IMR-90 (cell line): ENCODE data around the gene RTN1. TPM values are rescaled to one million over a fixed set of nuclear protein-coding genes. Genes with fewer than 3 reads are reported as not detected.

Experiments used
- ATAC-seq: fragments of 200-7000 bp; cut with Tn5 transposase; 2 replicates; pipeline ENCODE4 v1.9.1; 2020; ENCODE audit warnings: low read depth, mild to moderate bottlenecking, moderate library complexity
- BruUV-seq: library from RNA; stranded (reverse); fragments of 400-500 nt; replicated peaks from 2 replicates; lab custom pipeline; 2021; lab: Mats Ljungman, UMichigan
- CTCF ChIA-PET: fragments of 300-600 bp; formaldehyde crosslinking; extraction: SDS; loops from one replicate; lab custom pipeline; 2021; ENCODE audit warnings: antibody characterized with exemption; lab: Yijun Ruan, JAX
- POLR2A ChIA-PET: fragments of 300-600 bp; sonication (Branson Sonifier 250); formaldehyde crosslinking; loops from one replicate; lab custom pipeline; 2022; ENCODE audit warnings: antibody characterized with exemption; ENCODE audit not compliant: unreplicated experiment; lab: Charles Lee
- DNase-seq: peaks from one replicate; pipeline ENCODE4 v3.0.0; 2013
- H2AFZ ChIP-seq: replicated peaks from 2 replicates; pipeline ENCODE3; 2013; ENCODE audit warnings: low read length, mild to moderate bottlenecking; ENCODE audit not compliant: poor library complexity
- H2AK5ac ChIP-seq: 2 replicates; pipeline ENCODE4 v1.6.1; 2013; ENCODE audit warnings: low read depth, low read length, inconsistent platforms
- H2AK9ac ChIP-seq: replicated peaks from 2 replicates; pipeline ENCODE3; 2013; ENCODE audit warnings: mild to moderate bottlenecking, low read depth, low read length, moderate library complexity; ENCODE audit not compliant: poor library complexity
- H2BK120ac ChIP-seq: 2 replicates; pipeline ENCODE4 v1.6.1; 2013; ENCODE audit warnings: low read depth, low read length, inconsistent platforms
- H2BK15ac ChIP-seq: 3 replicates; pipeline ENCODE4 v1.6.1; 2013; ENCODE audit warnings: low read depth, low read length, inconsistent platforms
- H2BK20ac ChIP-seq: 2 replicates; pipeline ENCODE4 v1.6.1; 2013; ENCODE audit warnings: low read depth, mild to moderate bottlenecking, inconsistent platforms, low read length, moderate library complexity
- H2BK5ac ChIP-seq: 2 replicates; pipeline ENCODE4 v1.6.1; 2013; ENCODE audit warnings: mild to moderate bottlenecking, low read depth, low read length, inconsistent platforms; ENCODE audit not compliant: poor library complexity, severe bottlenecking
- H3K14ac ChIP-seq: replicated peaks from 2 replicates; pipeline ENCODE4 v1.6.1; 2013; ENCODE audit warnings: low read depth, low read length, inconsistent platforms
- H3K18ac ChIP-seq: 2 replicates; pipeline ENCODE4 v1.6.1; 2013; ENCODE audit warnings: low read depth, low read length, control low read depth
- H3K23ac ChIP-seq: 2 replicates; pipeline ENCODE4 v1.6.1; 2013; ENCODE audit warnings: low read depth, low read length, inconsistent platforms
- H3K27ac ChIP-seq: 2 replicates; pipeline ENCODE4 v1.5.1; 2013; ENCODE audit warnings: mild to moderate bottlenecking, control low read depth, low read length; ENCODE audit not compliant: insufficient read depth
- H3K27me3 ChIP-seq: 2 replicates; pipeline ENCODE4 v1.6.1; 2013; ENCODE audit warnings: low read length; ENCODE audit not compliant: control insufficient read depth, insufficient read depth
- H3K36me3 ChIP-seq: 2 replicates; pipeline ENCODE4 v1.6.1; 2013; ENCODE audit warnings: low read length, mixed read lengths; ENCODE audit not compliant: control insufficient read depth, insufficient read depth
- H3K4ac ChIP-seq: 2 replicates; pipeline ENCODE4 v1.6.1; 2013; ENCODE audit warnings: low read depth, low read length, inconsistent platforms
- H3K4me1 ChIP-seq: 2 replicates; pipeline ENCODE4 v1.6.1; 2013; ENCODE audit warnings: low read length, mixed read lengths; ENCODE audit not compliant: control insufficient read depth, insufficient read depth
- H3K4me2 ChIP-seq: 2 replicates; pipeline ENCODE4 v1.6.1; 2013; ENCODE audit warnings: low read depth, mild to moderate bottlenecking, control low read depth, low read length, moderate library complexity
- H3K4me3 ChIP-seq: 2 replicates; pipeline ENCODE4 v1.5.1; 2013; ENCODE audit warnings: low read depth, mild to moderate bottlenecking, control low read depth, low read length, moderate library complexity; ENCODE audit not compliant: insufficient read depth
- H3K56ac ChIP-seq: 2 replicates; pipeline ENCODE4 v1.6.1; 2013; ENCODE audit warnings: low read length, inconsistent platforms; ENCODE audit not compliant: insufficient read depth; ENCODE audit errors: extremely low read depth
- H3K79me1 ChIP-seq, 2 experiments: 2 replicates each; pipeline ENCODE4 v1.6.1; 2013; ENCODE audit warnings: low read length in 2 of 2, inconsistent platforms in 1 of 2, low read depth in 1 of 2
- H3K9ac ChIP-seq: 2 replicates; pipeline ENCODE4 v1.6.1; 2013; ENCODE audit warnings: low read depth, low read length, control low read depth
- H3K9me1 ChIP-seq: 2 replicates; pipeline ENCODE4 v1.6.1; 2013; ENCODE audit warnings: low read length, inconsistent platforms; ENCODE audit not compliant: insufficient read depth
- H3K9me3 ChIP-seq: 2 replicates; pipeline ENCODE4 v1.6.1; 2013; ENCODE audit warnings: low read length; ENCODE audit not compliant: control insufficient read depth, insufficient read depth
- H4K20me1 ChIP-seq: 2 replicates; pipeline ENCODE4 v1.6.1; 2013; ENCODE audit warnings: low read length, inconsistent platforms; ENCODE audit not compliant: insufficient read depth
- H4K5ac ChIP-seq: 2 replicates; pipeline ENCODE4 v1.6.1; 2013; ENCODE audit warnings: mild to moderate bottlenecking, low read depth, low read length, control low read depth
- H4K8ac ChIP-seq, 2 experiments: 2 replicates each; pipeline ENCODE4 v1.6.1; 2013; ENCODE audit warnings: low read depth in 2 of 2, low read length in 2 of 2, control low read depth in 1 of 2, inconsistent platforms in 1 of 2
- H4K91ac ChIP-seq: 2 replicates; pipeline ENCODE4 v1.6.1; 2013; ENCODE audit warnings: low read depth, low read length, inconsistent platforms; ENCODE audit not compliant: insufficient read depth
- BHLHE40 ChIP-seq: fragments of 150-350 bp; IDR thresholded peaks from 2 replicates; pipeline ENCODE4 v1.6.1; 2016; ENCODE audit warnings: mild to moderate bottlenecking, low read depth, low read length
- CEBPB ChIP-seq: IDR thresholded peaks from 2 replicates; pipeline ENCODE4 v1.6.1; 2012; ENCODE audit warnings: low read depth, low read length, improper control_type of control experiment
- CHD1 ChIP-seq: IDR thresholded peaks from 2 replicates; pipeline ENCODE4 v1.6.1; 2012; ENCODE audit warnings: low read depth, low read length, improper control_type of control experiment
- FOS ChIP-seq: fragments of 150-350 bp; IDR thresholded peaks from 2 replicates; pipeline ENCODE4 v1.6.1; 2016; ENCODE audit warnings: low read depth, low read length
- MAFK ChIP-seq: IDR thresholded peaks from 2 replicates; pipeline ENCODE4 v1.6.1; 2012; ENCODE audit warnings: low read depth, low read length, improper control_type of control experiment
- MAZ ChIP-seq: IDR thresholded peaks from 2 replicates; pipeline ENCODE4 v1.6.1; 2012; ENCODE audit warnings: low read depth, mild to moderate bottlenecking, low read length, improper control_type of control experiment, moderate library complexity, borderline replicate concordance
- MXI1 ChIP-seq: IDR thresholded peaks from 2 replicates; pipeline ENCODE4 v1.6.1; 2012; ENCODE audit warnings: low read depth, mild to moderate bottlenecking, low read length, moderate library complexity, borderline replicate concordance
- NFE2L2 ChIP-seq: fragments of 150-350 bp; IDR thresholded peaks from 2 replicates; pipeline ENCODE4 v1.6.1; 2016; ENCODE audit warnings: low read depth, mild to moderate bottlenecking, low read length
- POLR2A ChIP-seq: IDR thresholded peaks from 2 replicates; pipeline ENCODE4 v1.6.1; 2012; ENCODE audit warnings: mild to moderate bottlenecking, low read depth, low read length
- RAD21 ChIP-seq: IDR thresholded peaks from 2 replicates; pipeline ENCODE4 v1.6.1; 2012; ENCODE audit warnings: low read length, improper control_type of control experiment
- RCOR1 ChIP-seq: IDR thresholded peaks from 2 replicates; pipeline ENCODE4 v1.6.1; 2012; ENCODE audit warnings: mild to moderate bottlenecking, low read length, improper control_type of control experiment; ENCODE audit not compliant: insufficient replicate concordance
- RFX5 ChIP-seq: IDR thresholded peaks from 2 replicates; pipeline ENCODE4 v1.8.0; 2012; ENCODE audit warnings: low read depth, mild to moderate bottlenecking, low read length, moderate library complexity
- SMC3 ChIP-seq: fragments of 150-350 bp; IDR thresholded peaks from 2 replicates; pipeline ENCODE4 v1.6.1; 2016; ENCODE audit warnings: low read depth, mild to moderate bottlenecking, antibody characterized with exemption, low read length, moderate library complexity
- WGBS, 2 experiments: methylation state at CpG; one replicate each; pipeline versions ENCODE4 v1.1.5 to v1.1.7; 2013; ENCODE audit warnings: missing lambda C conversion rate in 2 of 2; ENCODE audit not compliant: insufficient read length in 1 of 2; ENCODE audit errors: extremely low coverage in 2 of 2; 5-methylcytosine and 5-hydroxymethylcytosine counted together
- dilution Hi-C: fragments of 300-500 bp; cut with HindIII; formaldehyde crosslinking; loops from one replicate; pipeline ENCODE4 v1.14.3; 2018; ENCODE audit warnings: low sequenced_read_pairs; ENCODE audit not compliant: unreplicated experiment
- in situ Hi-C: fragments of 300-500 bp; cut with MboI; formaldehyde crosslinking; loops from 3 replicates; pipeline ENCODE4 v1.14.3; 2019; ENCODE audit warnings: low sequenced_read_pairs, inconsistent platforms, mixed read lengths
- intact Hi-C: fragments of 100-400 bp; cut with micrococcal nuclease; formaldehyde crosslinking; loops from 2 replicates; pipeline ENCODE4 v1.10.0; 2022
- polyA plus RNA-seq, 3 experiments: library from polyadenylated mRNA; depleted of rRNA; stranded (reverse); fragments of >200 nt; gene quantifications; 2 replicates each; pipeline ENCODE4 v1.2.3, GENCODE V29; 2012; ENCODE audit warnings: low replicate concordance in 1 of 3
- total RNA-seq: library from RNA; depleted of rRNA; stranded (reverse); fragments of >200 nt; gene quantifications from 2 replicates; pipeline ENCODE4 v1.2.3, GENCODE V29; 2012
- TF ChIP-seq, protein P1 (sequence below): conservative IDR thresholded peaks from 2 replicates; pipeline ENCODE4 v1.5.1; 2012; ENCODE audit warnings: mild to moderate bottlenecking, low read depth, low read length, improper control_type of control experiment
- TF ChIP-seq, protein P2 (sequence below): fragments of 150-350 bp; IDR thresholded peaks from 2 replicates; pipeline ENCODE4 v1.6.1; 2016; ENCODE audit warnings: low read depth, mild to moderate bottlenecking, low read length, moderate library complexity, borderline replicate concordance
- TF ChIP-seq, protein P3 (sequence below): fragments of 150-350 bp; IDR thresholded peaks from 2 replicates; pipeline ENCODE4 v1.6.1; 2017; ENCODE audit warnings: mild to moderate bottlenecking, antibody characterized with exemption, low read length, low read depth

The RTN1 gene
- total and polyA plus RNA-seq, 2 of the 4 experiments (the other 2 are of a cell fraction): 0.18 to 0.46 TPM

DNA sequence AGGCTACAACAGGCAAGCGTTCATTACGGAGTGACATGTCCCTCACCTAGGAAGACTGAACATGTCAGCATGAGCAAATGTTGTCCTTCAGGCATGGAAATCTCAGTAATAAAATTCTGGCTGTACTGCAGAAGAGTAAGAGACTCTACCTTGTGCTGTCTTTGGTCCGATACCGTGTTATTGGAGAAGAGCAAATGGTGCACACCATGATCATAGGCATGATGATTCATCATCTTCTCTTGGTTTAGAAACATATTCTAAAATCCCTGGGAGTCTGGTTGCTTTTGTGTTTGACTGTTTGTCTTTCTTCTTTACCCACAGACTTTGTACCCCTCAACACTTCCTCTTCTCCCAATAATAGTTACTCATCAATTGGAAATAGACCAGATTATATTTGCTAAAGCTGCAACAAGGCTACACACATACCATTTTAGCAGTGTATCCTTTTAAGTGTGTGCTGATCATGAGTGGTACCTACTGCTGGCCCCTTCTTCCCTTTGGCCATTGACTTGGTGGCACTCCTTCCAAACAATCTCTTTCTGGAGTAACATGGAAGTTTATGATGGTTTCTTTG lies 93.5 kb downstream of the RTN1 start:
- Histone ChIP-seq H3K36me3 (no peaks in the 10 kb centered on the region), H3K9me1 (no peaks in the 10 kb centered on the region), H3K56ac (no peak overlapping the region), H3K9ac (no peak overlapping the region), H2BK5ac (no peak overlapping the region), H2BK20ac (no peak overlapping the region), H3K4me1 (no peaks in the 10 kb centered on the region), H4K20me1 (no peaks in the 10 kb centered on the region), H3K14ac (no peak overlapping the region), H3K27me3 (no peaks in the 10 kb centered on the region), H2AK5ac (no peak overlapping the region), H3K27ac (no peak overlapping the region), H3K4ac (no peak overlapping the region), H3K79me1 (no peaks in the 10 kb centered on the region), H3K23ac (no peak overlapping the region), H2BK120ac (no peak overlapping the region), H3K18ac (no peak overlapping the region), H2BK15ac (no peak overlapping the region), H4K91ac (no peak overlapping the region), H2AFZ (no peak overlapping the region), H3K4me2 (no peak overlapping the region), H3K9me3 (no peaks in the 10 kb centered on the region), H4K5ac (no peak overlapping the region), H2AK9ac (no peak overlapping the region), H3K4me3 (no peak overlapping the region), H4K8ac (no peak overlapping the region)
- TF ChIP-seq RFX5 (no peak), MAZ (no peak), POLR2A (no peak), MXI1 (no peak), BHLHE40 (no peak), RCOR1 (no peak), FOS (no peak), SMC3 (no peak), NFE2L2 (no peak), MAFK (no peak), CHD1 (no peak), RAD21 (no peak), CEBPB (no peak)
- TF ChIP-seq, protein P1, sequence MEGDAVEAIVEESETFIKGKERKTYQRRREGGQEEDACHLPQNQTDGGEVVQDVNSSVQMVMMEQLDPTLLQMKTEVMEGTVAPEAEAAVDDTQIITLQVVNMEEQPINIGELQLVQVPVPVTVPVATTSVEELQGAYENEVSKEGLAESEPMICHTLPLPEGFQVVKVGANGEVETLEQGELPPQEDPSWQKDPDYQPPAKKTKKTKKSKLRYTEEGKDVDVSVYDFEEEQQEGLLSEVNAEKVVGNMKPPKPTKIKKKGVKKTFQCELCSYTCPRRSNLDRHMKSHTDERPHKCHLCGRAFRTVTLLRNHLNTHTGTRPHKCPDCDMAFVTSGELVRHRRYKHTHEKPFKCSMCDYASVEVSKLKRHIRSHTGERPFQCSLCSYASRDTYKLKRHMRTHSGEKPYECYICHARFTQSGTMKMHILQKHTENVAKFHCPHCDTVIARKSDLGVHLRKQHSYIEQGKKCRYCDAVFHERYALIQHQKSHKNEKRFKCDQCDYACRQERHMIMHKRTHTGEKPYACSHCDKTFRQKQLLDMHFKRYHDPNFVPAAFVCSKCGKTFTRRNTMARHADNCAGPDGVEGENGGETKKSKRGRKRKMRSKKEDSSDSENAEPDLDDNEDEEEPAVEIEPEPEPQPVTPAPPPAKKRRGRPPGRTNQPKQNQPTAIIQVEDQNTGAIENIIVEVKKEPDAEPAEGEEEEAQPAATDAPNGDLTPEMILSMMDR: no peak
- TF ChIP-seq, protein P2, sequence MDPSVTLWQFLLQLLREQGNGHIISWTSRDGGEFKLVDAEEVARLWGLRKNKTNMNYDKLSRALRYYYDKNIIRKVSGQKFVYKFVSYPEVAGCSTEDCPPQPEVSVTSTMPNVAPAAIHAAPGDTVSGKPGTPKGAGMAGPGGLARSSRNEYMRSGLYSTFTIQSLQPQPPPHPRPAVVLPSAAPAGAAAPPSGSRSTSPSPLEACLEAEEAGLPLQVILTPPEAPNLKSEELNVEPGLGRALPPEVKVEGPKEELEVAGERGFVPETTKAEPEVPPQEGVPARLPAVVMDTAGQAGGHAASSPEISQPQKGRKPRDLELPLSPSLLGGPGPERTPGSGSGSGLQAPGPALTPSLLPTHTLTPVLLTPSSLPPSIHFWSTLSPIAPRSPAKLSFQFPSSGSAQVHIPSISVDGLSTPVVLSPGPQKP: no peak
- TF ChIP-seq, protein P3, sequence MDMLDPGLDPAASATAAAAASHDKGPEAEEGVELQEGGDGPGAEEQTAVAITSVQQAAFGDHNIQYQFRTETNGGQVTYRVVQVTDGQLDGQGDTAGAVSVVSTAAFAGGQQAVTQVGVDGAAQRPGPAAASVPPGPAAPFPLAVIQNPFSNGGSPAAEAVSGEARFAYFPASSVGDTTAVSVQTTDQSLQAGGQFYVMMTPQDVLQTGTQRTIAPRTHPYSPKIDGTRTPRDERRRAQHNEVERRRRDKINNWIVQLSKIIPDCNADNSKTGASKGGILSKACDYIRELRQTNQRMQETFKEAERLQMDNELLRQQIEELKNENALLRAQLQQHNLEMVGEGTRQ: no peak
- dilution Hi-C loops (no loop called here), intact Hi-C loops (no loop called here), in situ Hi-C loops (no loop called here)
- DNase-seq: no peak
- BruUV-seq: no TSS peak
- no peak for ATAC-seq
- CTCF ChIA-PET: no interaction called here
- WGBS, 2 experiments: no CpG with 5 or more reads among the region's 4 CpGs
- POLR2A ChIA-PET: no interaction called here
